ENCODE data around the gene DNTT.

- TF ChIP-seq POLR2AphosphoS5 (IDR thresholded peaks at IDR 0.05) (no peak), CTCF (IDR thresholded peaks at IDR 0.05) (no peak)
Observed at GRCh38 chr10:96327462-96327861, 23.2 kb downstream of the DNTT start.

Measured in sigmoid colon (tissue), 4 donors.